ENCODE data around the gene ANXA2. TPM values are rescaled to one million over a fixed set of nuclear protein-coding genes. Genes with fewer than 3 reads are reported as not detected.

ANXA2 gene
- total and polyA plus RNA-seq, 10 of the 15 experiments (the other 5 are each of a cell fraction or from before 2014, with no cell fraction given): 135 to 540 (median 281) TPM

DNA sequence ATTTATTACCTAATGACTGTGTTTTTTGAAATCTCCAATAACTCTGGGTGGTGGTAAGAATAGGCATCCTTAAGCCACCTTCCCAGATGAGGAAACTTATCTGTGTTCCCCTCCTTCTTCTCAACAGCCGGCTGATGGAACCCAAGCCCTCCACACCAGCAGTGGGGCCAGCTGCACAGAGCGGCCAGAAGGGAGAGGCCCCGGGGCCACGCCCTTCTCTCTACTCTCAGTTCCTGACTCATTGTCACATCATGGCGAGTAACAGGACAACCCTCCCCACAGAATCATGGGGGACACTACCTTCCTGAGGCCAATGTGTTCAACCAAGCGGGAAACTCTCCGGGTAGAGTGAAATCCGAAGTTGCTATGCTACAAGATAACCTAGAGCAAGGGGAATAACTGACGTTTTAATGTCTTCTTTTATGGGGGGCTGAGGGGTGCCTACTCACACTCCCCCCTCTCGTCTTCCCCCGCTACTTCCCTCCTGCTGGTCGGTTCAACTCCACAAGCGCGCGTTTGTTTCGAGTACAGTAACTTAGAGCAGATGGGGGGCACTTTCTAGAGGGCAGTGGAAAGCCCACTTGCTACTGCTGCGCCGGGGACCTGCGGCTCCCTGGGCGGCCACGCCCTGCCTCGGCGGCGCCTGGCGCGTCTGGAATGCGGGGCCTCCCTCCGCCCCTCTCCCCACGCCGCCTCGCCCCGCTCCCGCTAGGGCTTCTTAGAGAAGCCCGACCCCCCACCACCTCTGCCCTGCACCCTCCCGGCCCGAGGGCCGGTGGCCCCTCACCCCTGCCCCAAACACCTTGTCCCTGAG, 621 bp downstream of the ANXA2 start (continued):
- TF ChIP-seq JUND (IDR thresholded peaks at IDR 0.05; ENCODE audit: low read depth, low read length) (no peak; the same call in 1 of the 2 replicates), NFYA (IDR thresholded peaks at IDR 0.05; ENCODE audit: borderline replicate concordance, low read depth, low read length) (no peak), GATAD2B (conservative IDR thresholded peaks at IDR 0.05; ENCODE audit: low read depth) (no peak), RCOR1 (conservative IDR thresholded peaks at IDR 0.05; ENCODE audit: low read depth, low read length) (0 out of 2 replicates have a peak, but pooled peaks have one; percentile 24), BHLHE40 (IDR thresholded peaks at IDR 0.05; ENCODE audit: borderline replicate concordance in 1 of 2, low read depth in 2 of 2, low read length in 1 of 2) (no peak), BMI1 (IDR thresholded peaks at IDR 0.05; ENCODE audit: borderline replicate concordance) (no peak), NBN (IDR thresholded peaks at IDR 0.05) (no peak), CBX3 (IDR thresholded peaks at IDR 0.05; ENCODE audit: borderline replicate concordance, low read depth) (no peak), EP300 (IDR thresholded peaks at IDR 0.05; ENCODE audit: borderline replicate concordance in 1 of 2, control insufficient read depth in 1 of 2, low read depth in 2 of 2, low read length in 2 of 2) (no peak), EZH2 (IDR thresholded peaks at IDR 0.05; ENCODE audit: borderline replicate concordance, control insufficient read depth, low read depth, low read length) (no peak), BCL11A (IDR thresholded peaks at IDR 0.05; ENCODE audit: low read depth, low read length) (no peak), SMC3 (IDR thresholded peaks at IDR 0.05; ENCODE audit: borderline replicate concordance, low read length) (no peak), SMAD5 (IDR thresholded peaks at IDR 0.05; ENCODE audit: low read depth) (no peak), STAT1 (conservative IDR thresholded peaks at IDR 0.05) (no peak), NFYB (IDR thresholded peaks at IDR 0.05; ENCODE audit: insufficient read depth, low read depth, low read length) (no peak), GABPA (IDR thresholded peaks at IDR 0.05; ENCODE audit: low read depth) (no peak), ZNF24 (IDR thresholded peaks at IDR 0.05) (no peak), NR2F1 (conservative IDR thresholded peaks at IDR 0.05) (no peak), EED (IDR thresholded peaks at IDR 0.05; ENCODE audit: low read depth) (0 out of 2 replicates have a peak, but pooled peaks have one; percentile 22), NFIC (IDR thresholded peaks at IDR 0.05; ENCODE audit: low read depth, low read length) (no peak)
- TF ChIP-seq, protein P1, sequence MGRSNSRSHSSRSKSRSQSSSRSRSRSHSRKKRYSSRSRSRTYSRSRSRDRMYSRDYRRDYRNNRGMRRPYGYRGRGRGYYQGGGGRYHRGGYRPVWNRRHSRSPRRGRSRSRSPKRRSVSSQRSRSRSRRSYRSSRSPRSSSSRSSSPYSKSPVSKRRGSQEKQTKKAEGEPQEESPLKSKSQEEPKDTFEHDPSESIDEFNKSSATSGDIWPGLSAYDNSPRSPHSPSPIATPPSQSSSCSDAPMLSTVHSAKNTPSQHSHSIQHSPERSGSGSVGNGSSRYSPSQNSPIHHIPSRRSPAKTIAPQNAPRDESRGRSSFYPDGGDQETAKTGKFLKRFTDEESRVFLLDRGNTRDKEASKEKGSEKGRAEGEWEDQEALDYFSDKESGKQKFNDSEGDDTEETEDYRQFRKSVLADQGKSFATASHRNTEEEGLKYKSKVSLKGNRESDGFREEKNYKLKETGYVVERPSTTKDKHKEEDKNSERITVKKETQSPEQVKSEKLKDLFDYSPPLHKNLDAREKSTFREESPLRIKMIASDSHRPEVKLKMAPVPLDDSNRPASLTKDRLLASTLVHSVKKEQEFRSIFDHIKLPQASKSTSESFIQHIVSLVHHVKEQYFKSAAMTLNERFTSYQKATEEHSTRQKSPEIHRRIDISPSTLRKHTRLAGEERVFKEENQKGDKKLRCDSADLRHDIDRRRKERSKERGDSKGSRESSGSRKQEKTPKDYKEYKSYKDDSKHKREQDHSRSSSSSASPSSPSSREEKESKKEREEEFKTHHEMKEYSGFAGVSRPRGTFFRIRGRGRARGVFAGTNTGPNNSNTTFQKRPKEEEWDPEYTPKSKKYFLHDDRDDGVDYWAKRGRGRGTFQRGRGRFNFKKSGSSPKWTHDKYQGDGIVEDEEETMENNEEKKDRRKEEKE (IDR thresholded peaks at IDR 0.05): no peak
- TF ChIP-seq, protein P2, sequence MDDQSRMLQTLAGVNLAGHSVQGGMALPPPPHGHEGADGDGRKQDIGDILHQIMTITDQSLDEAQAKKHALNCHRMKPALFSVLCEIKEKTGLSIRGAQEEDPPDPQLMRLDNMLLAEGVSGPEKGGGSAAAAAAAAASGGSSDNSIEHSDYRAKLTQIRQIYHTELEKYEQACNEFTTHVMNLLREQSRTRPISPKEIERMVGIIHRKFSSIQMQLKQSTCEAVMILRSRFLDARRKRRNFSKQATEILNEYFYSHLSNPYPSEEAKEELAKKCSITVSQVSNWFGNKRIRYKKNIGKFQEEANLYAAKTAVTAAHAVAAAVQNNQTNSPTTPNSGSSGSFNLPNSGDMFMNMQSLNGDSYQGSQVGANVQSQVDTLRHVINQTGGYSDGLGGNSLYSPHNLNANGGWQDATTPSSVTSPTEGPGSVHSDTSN (IDR thresholded peaks at IDR 0.05; ENCODE audit: insufficient replicate concordance, low read depth, low read length): no peak
- TF ChIP-seq, protein P3, sequence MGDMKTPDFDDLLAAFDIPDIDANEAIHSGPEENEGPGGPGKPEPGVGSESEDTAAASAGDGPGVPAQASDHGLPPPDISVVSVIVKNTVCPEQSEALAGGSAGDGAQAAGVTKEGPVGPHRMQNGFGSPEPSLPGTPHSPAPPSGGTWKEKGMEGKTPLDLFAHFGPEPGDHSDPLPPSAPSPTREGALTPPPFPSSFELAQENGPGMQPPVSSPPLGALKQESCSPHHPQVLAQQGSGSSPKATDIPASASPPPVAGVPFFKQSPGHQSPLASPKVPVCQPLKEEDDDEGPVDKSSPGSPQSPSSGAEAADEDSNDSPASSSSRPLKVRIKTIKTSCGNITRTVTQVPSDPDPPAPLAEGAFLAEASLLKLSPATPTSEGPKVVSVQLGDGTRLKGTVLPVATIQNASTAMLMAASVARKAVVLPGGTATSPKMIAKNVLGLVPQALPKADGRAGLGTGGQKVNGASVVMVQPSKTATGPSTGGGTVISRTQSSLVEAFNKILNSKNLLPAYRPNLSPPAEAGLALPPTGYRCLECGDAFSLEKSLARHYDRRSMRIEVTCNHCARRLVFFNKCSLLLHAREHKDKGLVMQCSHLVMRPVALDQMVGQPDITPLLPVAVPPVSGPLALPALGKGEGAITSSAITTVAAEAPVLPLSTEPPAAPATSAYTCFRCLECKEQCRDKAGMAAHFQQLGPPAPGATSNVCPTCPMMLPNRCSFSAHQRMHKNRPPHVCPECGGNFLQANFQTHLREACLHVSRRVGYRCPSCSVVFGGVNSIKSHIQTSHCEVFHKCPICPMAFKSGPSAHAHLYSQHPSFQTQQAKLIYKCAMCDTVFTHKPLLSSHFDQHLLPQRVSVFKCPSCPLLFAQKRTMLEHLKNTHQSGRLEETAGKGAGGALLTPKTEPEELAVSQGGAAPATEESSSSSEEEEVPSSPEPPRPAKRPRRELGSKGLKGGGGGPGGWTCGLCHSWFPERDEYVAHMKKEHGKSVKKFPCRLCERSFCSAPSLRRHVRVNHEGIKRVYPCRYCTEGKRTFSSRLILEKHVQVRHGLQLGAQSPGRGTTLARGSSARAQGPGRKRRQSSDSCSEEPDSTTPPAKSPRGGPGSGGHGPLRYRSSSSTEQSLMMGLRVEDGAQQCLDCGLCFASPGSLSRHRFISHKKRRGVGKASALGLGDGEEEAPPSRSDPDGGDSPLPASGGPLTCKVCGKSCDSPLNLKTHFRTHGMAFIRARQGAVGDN (IDR thresholded peaks at IDR 0.05): no peak
